ENCODE measurements around the gene UXS1.

UXS1 gene

DNA sequence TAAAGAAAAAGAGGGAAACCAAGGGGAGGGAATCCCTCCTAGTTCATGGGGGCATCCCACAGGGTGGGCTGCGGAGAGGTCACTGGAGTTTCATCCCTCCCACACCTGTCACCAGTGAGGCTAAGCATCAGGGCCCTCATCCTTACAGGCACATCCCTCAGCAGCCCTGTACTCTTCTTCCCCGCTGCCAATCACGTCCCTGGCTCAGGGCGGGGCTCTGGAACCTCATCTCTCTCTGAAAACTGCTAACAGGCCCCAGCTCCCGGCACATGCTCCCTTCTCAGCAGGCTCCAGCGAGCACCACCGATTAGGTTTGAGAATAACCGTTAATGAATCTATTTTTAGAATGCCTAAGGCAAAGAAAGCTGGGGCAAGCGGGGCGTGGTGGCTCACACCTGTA is 13.0 kb downstream of the UXS1 start:
- H3K14ac ChIP-seq (ENCODE audit: low read length): no peak overlapping the region
- H4K8ac ChIP-seq (ENCODE audit: low read depth, low read length): no peak overlapping the region
- H3K27ac ChIP-seq (ENCODE audit: low read depth, low read length): no peak overlapping the region
- H3K79me2 ChIP-seq (ENCODE audit: control insufficient read depth, insufficient read depth, low read length, poor library complexity): no peaks in the 10 kb centered on the region
- no peak overlapping the region for H2BK120ac ChIP-seq (ENCODE audit: insufficient read depth, low read length, poor library complexity)
- WGBS (ENCODE audit: extremely low coverage, insufficient coverage, insufficient read length): no CpG with 5 or more reads among the region's 10 CpGs
- H2AFZ ChIP-seq (ENCODE audit: insufficient read depth, low read length, poor library complexity): no peak overlapping the region
- no peak overlapping the region for H3K4me3 ChIP-seq (ENCODE audit: low read depth, low read length)
- DNase-seq: no peak
- no peak overlapping the region for H4K91ac ChIP-seq (ENCODE audit: low read depth, low read length)
- no peak overlapping the region for H2BK5ac ChIP-seq (ENCODE audit: low read depth, low read length, poor library complexity)
- no peaks in the 10 kb centered on the region for H3K79me1 ChIP-seq (ENCODE audit: low read length)
- no peak overlapping the region for H3K4ac ChIP-seq (ENCODE audit: low read depth, low read length)
- H3K9me3 ChIP-seq (ENCODE audit: insufficient read depth, low read depth, low read length): no peaks in the 10 kb centered on the region
- no peak overlapping the region for H3K9ac ChIP-seq (ENCODE audit: low read length)
- peaks cover 3% of the 10 kb centered on the region in 2 experiments for H3K36me3 ChIP-seq (ENCODE audit: control insufficient read depth in 1 of 2, insufficient read depth in 2 of 2, low read length in 2 of 2)
- no peak overlapping the region for H2BK12ac ChIP-seq (ENCODE audit: low read length)
- H3K23ac ChIP-seq (ENCODE audit: low read length): no peak overlapping the region
- no peaks in the 10 kb centered on the region for H3K4me1 ChIP-seq (ENCODE audit: control insufficient read depth in 1 of 2, insufficient read depth in 2 of 2, low read length in 2 of 2)
- H3K18ac ChIP-seq (ENCODE audit: low read length): no peak overlapping the region
- no peak overlapping the region for H4K12ac ChIP-seq (ENCODE audit: low read depth, low read length)
- H3K4me2 ChIP-seq (ENCODE audit: low read length): no peak overlapping the region
- H3K27me3 ChIP-seq (ENCODE audit: insufficient read depth, low read length): no peaks in the 10 kb centered on the region
- H2AK5ac ChIP-seq (ENCODE audit: low read length): no peak overlapping the region

DNA sequence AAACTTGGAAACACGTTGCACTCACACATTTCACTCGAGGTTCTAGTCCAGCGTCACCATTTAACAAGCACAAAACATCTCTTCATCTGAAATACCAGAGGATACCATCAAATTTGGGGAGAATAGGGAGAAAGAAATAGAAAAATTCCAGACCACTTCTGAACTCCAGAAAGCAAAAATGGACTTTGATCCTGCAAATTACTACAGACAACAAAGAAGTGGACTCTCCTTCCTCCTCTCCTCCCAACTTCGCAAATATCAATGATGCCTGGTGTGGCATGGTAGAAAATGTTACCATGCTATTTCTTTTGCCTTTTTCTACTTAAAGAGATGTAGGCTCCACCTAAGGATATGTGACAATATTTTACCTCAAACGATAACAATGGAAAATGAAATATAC is 13.5 kb downstream of the UXS1 start:
- H3K36me3 ChIP-seq (ENCODE audit: control insufficient read depth in 1 of 2, insufficient read depth in 2 of 2, low read length in 2 of 2): peaks cover 3% of the 10 kb centered on the region in 2 experiments
- no peak overlapping the region for H3K18ac ChIP-seq (ENCODE audit: low read length)
- H4K91ac ChIP-seq (ENCODE audit: low read depth, low read length): no peak overlapping the region
- H3K79me1 ChIP-seq (ENCODE audit: low read length): no peaks in the 10 kb centered on the region
- H2BK5ac ChIP-seq (ENCODE audit: low read depth, low read length, poor library complexity): no peak overlapping the region
- no peak overlapping the region for H4K12ac ChIP-seq (ENCODE audit: low read depth, low read length)
- no peak overlapping the region for H2BK120ac ChIP-seq (ENCODE audit: insufficient read depth, low read length, poor library complexity)
- no peak overlapping the region for H3K23ac ChIP-seq (ENCODE audit: low read length)
- no peak overlapping the region for H3K9ac ChIP-seq (ENCODE audit: low read length)
- H3K4ac ChIP-seq (ENCODE audit: low read depth, low read length): no peak overlapping the region
- H3K27me3 ChIP-seq (ENCODE audit: insufficient read depth, low read length): no peaks in the 10 kb centered on the region
- DNase-seq: no peak
- WGBS (ENCODE audit: extremely low coverage, insufficient coverage, insufficient read length): no CpG with 5 or more reads among the region's 5 CpGs
- H3K4me2 ChIP-seq (ENCODE audit: low read length): no peak overlapping the region
- no peak overlapping the region for H2AK5ac ChIP-seq (ENCODE audit: low read length)
- no peak overlapping the region for H4K8ac ChIP-seq (ENCODE audit: low read depth, low read length)
- no peak overlapping the region for H2AFZ ChIP-seq (ENCODE audit: insufficient read depth, low read length, poor library complexity)
- no peaks in the 10 kb centered on the region for H3K9me3 ChIP-seq (ENCODE audit: insufficient read depth, low read depth, low read length)
- no peaks in the 10 kb centered on the region for H3K4me1 ChIP-seq (ENCODE audit: control insufficient read depth in 1 of 2, insufficient read depth in 2 of 2, low read length in 2 of 2)
- no peaks in the 10 kb centered on the region for H3K79me2 ChIP-seq (ENCODE audit: control insufficient read depth, insufficient read depth, low read length, poor library complexity)
- no peak overlapping the region for H3K14ac ChIP-seq (ENCODE audit: low read length)
- no peak overlapping the region for H2BK12ac ChIP-seq (ENCODE audit: low read length)
- H3K4me3 ChIP-seq (ENCODE audit: low read depth, low read length): no peak overlapping the region
- no peak overlapping the region for H3K27ac ChIP-seq (ENCODE audit: low read depth, low read length)

DNA sequence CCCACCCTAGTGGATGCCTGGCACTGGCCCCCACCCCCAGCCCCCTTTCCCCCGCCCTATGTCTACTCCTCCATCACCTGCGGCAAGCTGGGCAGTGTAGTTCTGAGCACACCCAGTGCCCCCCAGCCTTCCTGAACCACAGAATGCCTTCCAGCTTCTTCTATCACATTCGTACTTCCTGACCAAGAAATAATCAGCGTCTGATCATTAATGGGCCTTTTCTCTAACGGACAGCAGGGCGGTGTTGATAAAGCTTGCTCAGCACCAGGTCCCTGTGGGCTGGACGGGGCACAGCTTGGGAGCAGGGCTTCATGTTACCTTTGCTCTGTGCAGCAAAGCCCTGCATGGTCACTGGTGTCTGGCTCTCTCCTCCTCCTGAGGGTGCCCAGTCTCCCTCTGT is 15.4 kb downstream of the UXS1 start:
- Histone ChIP-seq H3K9me3 (ENCODE audit: insufficient read depth, low read depth, low read length) (no peaks in the 10 kb centered on the region), H2BK12ac (ENCODE audit: low read length) (no peak overlapping the region), H3K14ac (ENCODE audit: low read length) (no peak overlapping the region), H3K9ac (ENCODE audit: low read length) (no peak overlapping the region), H3K27me3 (ENCODE audit: insufficient read depth, low read length) (no peaks in the 10 kb centered on the region), H4K91ac (ENCODE audit: low read depth, low read length) (no peak overlapping the region), H2AK5ac (ENCODE audit: low read length) (no peak overlapping the region), H3K4ac (ENCODE audit: low read depth, low read length) (no peak overlapping the region), H3K4me3 (ENCODE audit: low read depth, low read length) (peak overlapping the region; percentile 29), H3K23ac (ENCODE audit: low read length) (no peak overlapping the region), H2BK5ac (ENCODE audit: low read depth, low read length, poor library complexity) (no peak overlapping the region), H3K36me3 (ENCODE audit: control insufficient read depth in 1 of 2, insufficient read depth in 2 of 2, low read length in 2 of 2) (peaks cover 3% of the 10 kb centered on the region in 2 experiments), H3K79me2 (ENCODE audit: control insufficient read depth, insufficient read depth, low read length, poor library complexity) (no peaks in the 10 kb centered on the region), H3K18ac (ENCODE audit: low read length) (no peak overlapping the region), H4K8ac (ENCODE audit: low read depth, low read length) (no peak overlapping the region), H2BK120ac (ENCODE audit: insufficient read depth, low read length, poor library complexity) (no peak overlapping the region), H3K79me1 (ENCODE audit: low read length) (no peaks in the 10 kb centered on the region), H3K4me2 (ENCODE audit: low read length) (no peak overlapping the region), H3K4me1 (ENCODE audit: control insufficient read depth in 1 of 2, insufficient read depth in 2 of 2, low read length in 2 of 2) (no peaks in the 10 kb centered on the region), H3K27ac (ENCODE audit: low read depth, low read length) (no peak overlapping the region), H4K12ac (ENCODE audit: low read depth, low read length) (no peak overlapping the region), H2AFZ (ENCODE audit: insufficient read depth, low read length, poor library complexity) (no peak overlapping the region)
- DNase-seq: no peak
- WGBS (ENCODE audit: extremely low coverage, insufficient coverage, insufficient read length): no CpG with 5 or more reads among the region's 7 CpGs

DNA sequence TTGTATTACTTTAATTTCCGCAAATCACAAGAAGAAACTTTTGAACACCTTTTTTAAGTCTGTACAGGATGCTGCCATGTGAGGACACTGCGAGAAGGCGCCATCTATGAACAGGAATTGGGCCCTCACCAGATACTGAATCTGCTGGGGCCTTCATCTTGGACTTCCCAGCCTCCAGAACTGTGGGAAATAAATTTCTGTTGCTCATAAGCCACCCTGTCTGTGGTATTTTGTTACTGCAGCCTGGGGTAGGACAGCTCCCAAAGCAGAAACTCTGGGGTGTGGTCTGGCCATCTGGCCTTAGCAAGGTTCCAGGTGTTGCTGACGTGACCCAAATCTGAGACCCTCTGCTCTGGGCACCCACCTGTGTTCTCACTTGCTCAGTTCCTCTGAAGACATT is 16.5 kb downstream of the UXS1 start:
- Histone ChIP-seq H3K23ac (ENCODE audit: low read length) (no peak overlapping the region), H3K36me3 (ENCODE audit: control insufficient read depth in 1 of 2, insufficient read depth in 2 of 2, low read length in 2 of 2) (peaks cover 3% of the 10 kb centered on the region in 2 experiments), H3K4me1 (ENCODE audit: control insufficient read depth in 1 of 2, insufficient read depth in 2 of 2, low read length in 2 of 2) (no peaks in the 10 kb centered on the region), H3K27ac (ENCODE audit: low read depth, low read length) (no peak overlapping the region), H3K14ac (ENCODE audit: low read length) (no peak overlapping the region), H2AFZ (ENCODE audit: insufficient read depth, low read length, poor library complexity) (no peak overlapping the region), H3K4me3 (ENCODE audit: low read depth, low read length) (no peak overlapping the region), H4K8ac (ENCODE audit: low read depth, low read length) (no peak overlapping the region), H2BK120ac (ENCODE audit: insufficient read depth, low read length, poor library complexity) (no peak overlapping the region), H3K4me2 (ENCODE audit: low read length) (no peak overlapping the region), H3K79me1 (ENCODE audit: low read length) (no peaks in the 10 kb centered on the region), H2BK12ac (ENCODE audit: low read length) (no peak overlapping the region), H3K9ac (ENCODE audit: low read length) (no peak overlapping the region), H3K79me2 (ENCODE audit: control insufficient read depth, insufficient read depth, low read length, poor library complexity) (no peaks in the 10 kb centered on the region), H3K18ac (ENCODE audit: low read length) (no peak overlapping the region), H2BK5ac (ENCODE audit: low read depth, low read length, poor library complexity) (no peak overlapping the region), H3K27me3 (ENCODE audit: insufficient read depth, low read length) (no peaks in the 10 kb centered on the region), H3K4ac (ENCODE audit: low read depth, low read length) (no peak overlapping the region), H4K12ac (ENCODE audit: low read depth, low read length) (no peak overlapping the region), H3K9me3 (ENCODE audit: insufficient read depth, low read depth, low read length) (no peaks in the 10 kb centered on the region), H2AK5ac (ENCODE audit: low read length) (no peak overlapping the region), H4K91ac (ENCODE audit: low read depth, low read length) (no peak overlapping the region)
- DNase-seq: no peak
- no CpG with 5 or more reads among the region's 4 CpGs for WGBS (ENCODE audit: extremely low coverage, insufficient coverage, insufficient read length)
